ENCODE data around the gene MYO5B. TPM values are rescaled to one million over a fixed set of nuclear protein-coding genes. Genes with fewer than 3 reads are reported as not detected.

Gene MYO5B
- total RNA-seq, 2 experiments from 2014 or later: not detected

DNA sequence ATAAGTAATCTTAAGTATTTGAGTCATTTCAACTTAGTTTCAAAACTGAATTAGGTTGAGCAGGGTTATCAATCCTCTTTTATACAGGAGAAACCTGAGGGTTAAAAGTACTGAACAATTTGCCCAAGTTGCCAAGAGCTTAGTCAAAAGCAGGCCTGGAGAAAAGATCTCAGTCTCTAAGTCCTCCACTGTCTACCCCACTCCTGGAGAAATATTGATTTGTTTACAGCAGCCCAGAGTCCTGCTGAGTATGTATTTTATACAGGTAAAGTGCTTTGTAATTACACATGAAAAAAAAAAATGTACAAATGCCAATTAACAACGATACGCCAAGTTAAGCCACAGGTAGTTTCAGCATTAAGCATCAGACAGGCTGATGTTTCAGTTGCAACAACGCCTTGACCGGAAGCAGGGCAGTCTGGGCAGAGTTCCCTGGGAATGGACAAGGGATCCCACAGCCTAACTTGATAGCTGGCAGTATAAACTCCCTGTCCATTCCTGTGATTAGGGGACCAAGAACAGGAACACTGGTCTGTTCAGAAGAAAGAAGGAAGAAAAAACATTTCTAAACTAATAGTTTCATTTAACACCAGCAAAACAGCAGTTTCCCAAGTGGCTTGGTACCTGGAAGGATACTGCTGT lies 132.9 kb downstream of the MYO5B start:
- Histone ChIP-seq H3K4me3 (ENCODE audit: low read depth, low read length, poor library complexity, severe bottlenecking) (no peak overlapping the region), H3K4me2 (ENCODE audit: low read length) (no peak overlapping the region), H3K9me2 (ENCODE audit: insufficient read depth, low read length) (no peaks in the 10 kb centered on the region), H3K79me2 (ENCODE audit: insufficient read depth, low read depth, low read length) (no peaks in the 10 kb centered on the region), H2AFZ (ENCODE audit: low read length) (no peak overlapping the region), H4K20me1 (ENCODE audit: insufficient read depth, low read length) (no peaks in the 10 kb centered on the region), H3K9me3 (ENCODE audit: low read length) (no peaks in the 10 kb centered on the region), H3K4me1 (ENCODE audit: insufficient read depth, low read length, poor library complexity, severe bottlenecking) (no peaks in the 10 kb centered on the region), H3K36me3 (ENCODE audit: insufficient read depth, low read length) (no peaks in the 10 kb centered on the region), H3K27ac (ENCODE audit: low read depth, low read length, poor library complexity, severe bottlenecking) (no peak overlapping the region)
- CTCF ChIA-PET (ENCODE audit: unreplicated experiment): no interaction called here
- DNase-seq (ENCODE audit: low spot score): no peak
- POLR2A ChIA-PET: no interaction called here
- intact Hi-C loops (cut with micrococcal nuclease; ENCODE audit: unreplicated experiment): no loop called here
- no peak for TF ChIP-seq EZH2phosphoT487 (IDR thresholded peaks at IDR 0.05; ENCODE audit: borderline replicate concordance, low read depth, low read length)
- no peak for TF ChIP-seq CTCF (conservative IDR thresholded peaks at IDR 0.05; ENCODE audit: low read length)
- no TSS peak for BruUV-seq (replicated peaks)

- H3K27ac ChIP-seq (ENCODE audit: low read depth, low read length, poor library complexity, severe bottlenecking): no peak overlapping the region
- no peak overlapping the region for H2AFZ ChIP-seq (ENCODE audit: low read length)
- H3K4me3 ChIP-seq (ENCODE audit: low read depth, low read length, poor library complexity, severe bottlenecking): no peak overlapping the region
- H3K4me2 ChIP-seq (ENCODE audit: low read length): no peak overlapping the region
- intact Hi-C loops (cut with micrococcal nuclease; ENCODE audit: unreplicated experiment): no loop called here
- ChIA-PET CTCF (ENCODE audit: unreplicated experiment) (no interaction called here), POLR2A (interaction anchor here (0.5 kb wide), 1 partner anchor 1493 kb away, joined by 3 read pairs; no protein-coding TSS in a partner anchor)
- TF ChIP-seq EZH2phosphoT487 (IDR thresholded peaks at IDR 0.05; ENCODE audit: borderline replicate concordance, low read depth, low read length) (no peak), CTCF (conservative IDR thresholded peaks at IDR 0.05; ENCODE audit: low read length) (no peak)
- no peaks in the 10 kb centered on the region for H4K20me1 ChIP-seq (ENCODE audit: insufficient read depth, low read length)
- H3K9me2 ChIP-seq (ENCODE audit: insufficient read depth, low read length): no peaks in the 10 kb centered on the region
- BruUV-seq (replicated peaks): no TSS peak
- no peaks in the 10 kb centered on the region for H3K9me3 ChIP-seq (ENCODE audit: low read length)
- H3K4me1 ChIP-seq (ENCODE audit: insufficient read depth, low read length, poor library complexity, severe bottlenecking): no peaks in the 10 kb centered on the region
- no peaks in the 10 kb centered on the region for H3K36me3 ChIP-seq (ENCODE audit: insufficient read depth, low read length)
- DNase-seq (ENCODE audit: low spot score): no peak
- no peaks in the 10 kb centered on the region for H3K79me2 ChIP-seq (ENCODE audit: insufficient read depth, low read depth, low read length)
Measured at GRCh38 chr18:50060822-50061221, 134.1 kb downstream of the MYO5B start.

- H3K9me3 ChIP-seq (ENCODE audit: low read length): no peaks in the 10 kb centered on the region
- no peak overlapping the region for H2AFZ ChIP-seq (ENCODE audit: low read length)
- DNase-seq (ENCODE audit: low spot score): no peak
- intact Hi-C loops (cut with micrococcal nuclease; ENCODE audit: unreplicated experiment): no loop called here
- H3K9me2 ChIP-seq (ENCODE audit: insufficient read depth, low read length): no peaks in the 10 kb centered on the region
- H3K36me3 ChIP-seq (ENCODE audit: insufficient read depth, low read length): no peaks in the 10 kb centered on the region
- H3K4me2 ChIP-seq (ENCODE audit: low read length): no peak overlapping the region
- POLR2A ChIA-PET: no interaction called here
- H4K20me1 ChIP-seq (ENCODE audit: insufficient read depth, low read length): no peaks in the 10 kb centered on the region
- H3K79me2 ChIP-seq (ENCODE audit: insufficient read depth, low read depth, low read length): no peaks in the 10 kb centered on the region
- H3K27ac ChIP-seq (ENCODE audit: low read depth, low read length, poor library complexity, severe bottlenecking): no peak overlapping the region
- CTCF ChIA-PET (ENCODE audit: unreplicated experiment): no interaction called here
- BruUV-seq (replicated peaks): no TSS peak
- H3K4me1 ChIP-seq (ENCODE audit: insufficient read depth, low read length, poor library complexity, severe bottlenecking): no peaks in the 10 kb centered on the region
- TF ChIP-seq CTCF (conservative IDR thresholded peaks at IDR 0.05; ENCODE audit: low read length): no peak
- TF ChIP-seq EZH2phosphoT487 (IDR thresholded peaks at IDR 0.05; ENCODE audit: borderline replicate concordance, low read depth, low read length): no peak
- H3K4me3 ChIP-seq (ENCODE audit: low read depth, low read length, poor library complexity, severe bottlenecking): no peak overlapping the region
Measured at GRCh38 chr18:50058731-50059130, 136.2 kb downstream of the MYO5B start.
